AG10803 (cell line): ENCODE measurements around the gene COX5A.
A peak's percentile ranks its signal among the peaks of the same experiment; 100 is the strongest.
"Not testable (repeated sequence)": the region's sequence is repeated elsewhere in the genome, so short reads cannot be mapped to it uniquely, and the experiment has no call there.

Experiments
- DNase-seq: peaks from one replicate; pipeline ENCODE4 v3.0.0; 2010; ENCODE audit warnings: low read depth
- H3K4me3 ChIP-seq: 2 replicates; pipeline ENCODE4 v1.5.1; 2011; ENCODE audit warnings: mild to moderate bottlenecking, low read length, control low read depth
- CTCF ChIP-seq: conservative IDR thresholded peaks from 2 replicates; pipeline ENCODE4 v1.5.1; 2011; ENCODE audit warnings: mild to moderate bottlenecking, low read length, control low read depth, inconsistent platforms

Gene COX5A

DNA sequence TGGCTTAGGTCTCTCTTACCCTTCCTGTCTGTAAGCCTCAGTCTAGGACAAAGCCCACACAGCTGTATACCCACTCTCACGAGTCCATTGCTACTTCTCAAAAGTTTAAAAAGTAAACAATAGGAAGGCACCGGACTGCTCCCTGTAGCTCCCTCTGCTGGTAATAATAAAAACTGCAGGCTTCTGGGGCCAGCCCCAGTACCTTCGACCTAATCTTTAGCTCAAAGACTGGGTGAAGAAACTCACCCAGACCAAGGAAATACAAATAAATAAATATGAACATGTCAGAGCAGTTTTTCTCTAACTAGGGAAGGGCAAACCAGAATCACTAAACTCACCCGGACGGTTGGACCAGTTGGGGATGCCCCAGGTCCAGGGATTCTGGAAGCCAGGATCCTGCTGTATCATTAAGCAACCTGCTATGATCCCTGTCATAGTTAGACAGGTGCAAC lies 36.2 kb downstream of the COX5A start:
- no peak overlapping the region for H3K4me3 ChIP-seq
- peak; percentile 41 for DNase-seq
- peak; percentile 80 for TF ChIP-seq CTCF

DNA sequence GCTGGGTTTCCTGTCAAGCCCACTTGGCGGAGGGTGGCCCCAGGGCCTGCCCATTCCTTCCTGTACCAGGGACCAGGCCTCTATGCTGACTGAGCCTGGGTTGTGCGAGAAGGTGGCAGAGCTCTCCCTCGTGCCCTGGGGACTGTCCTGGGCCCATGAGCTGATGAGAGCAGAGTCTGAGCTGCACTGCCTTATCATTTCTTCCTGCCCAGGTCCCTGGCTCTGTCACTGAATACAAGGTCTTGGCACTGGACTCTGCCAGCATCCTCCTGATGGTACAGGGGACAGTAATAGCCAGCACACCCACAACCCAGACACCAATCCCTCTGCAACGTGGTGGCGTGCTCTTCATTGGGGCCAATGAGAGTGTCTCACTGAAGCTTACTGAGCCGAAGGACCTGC lies 40.6 kb downstream of the COX5A start:
- no peak overlapping the region for H3K4me3 ChIP-seq
- TF ChIP-seq CTCF = no peak
- no peak for DNase-seq

DNA sequence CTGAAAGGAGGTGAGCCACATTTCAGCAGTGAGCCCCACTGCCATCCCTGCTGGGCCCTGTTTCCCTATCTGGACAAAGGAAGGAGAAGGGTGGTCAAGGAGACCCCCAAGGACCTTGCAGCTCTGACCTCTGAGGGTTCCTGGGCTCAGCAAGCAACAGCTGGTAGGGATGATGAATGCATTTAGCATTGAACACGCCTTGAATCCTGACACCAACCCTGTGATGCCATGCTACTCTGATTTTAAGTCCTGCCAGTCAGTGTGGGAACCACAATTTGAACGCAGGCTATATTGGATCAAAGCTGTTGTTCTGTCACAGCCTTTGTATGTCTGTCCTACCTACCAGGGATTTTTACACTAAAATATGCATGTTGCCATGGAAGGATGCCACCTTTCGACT lies 41.6 kb downstream of the COX5A start:
- H3K4me3 ChIP-seq = no peak overlapping the region
- TF ChIP-seq CTCF = no peak
- no peak for DNase-seq

DNA sequence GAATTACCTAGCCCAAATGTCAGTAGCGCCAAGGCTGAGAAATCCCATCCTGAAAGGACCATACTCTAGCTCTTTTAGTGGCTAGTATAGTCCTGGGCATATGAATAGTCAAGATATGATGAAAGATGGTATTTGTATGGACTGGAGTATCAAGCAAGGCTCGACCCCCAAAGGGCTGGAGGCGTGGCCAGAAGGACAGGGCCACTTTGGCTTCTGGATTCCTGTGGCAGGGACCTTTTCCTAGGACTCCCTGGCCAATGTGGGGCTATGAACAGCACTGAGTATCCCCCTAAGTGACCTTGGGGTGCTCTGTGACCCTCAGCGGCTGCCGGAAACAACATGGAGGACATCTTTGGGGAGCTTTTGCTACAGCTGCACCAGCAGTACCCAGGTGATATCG lies 42.0 kb downstream of the COX5A start:
- DNase-seq = no peak
- TF ChIP-seq CTCF = no peak
- H3K4me3 ChIP-seq = no peak overlapping the region

DNA sequence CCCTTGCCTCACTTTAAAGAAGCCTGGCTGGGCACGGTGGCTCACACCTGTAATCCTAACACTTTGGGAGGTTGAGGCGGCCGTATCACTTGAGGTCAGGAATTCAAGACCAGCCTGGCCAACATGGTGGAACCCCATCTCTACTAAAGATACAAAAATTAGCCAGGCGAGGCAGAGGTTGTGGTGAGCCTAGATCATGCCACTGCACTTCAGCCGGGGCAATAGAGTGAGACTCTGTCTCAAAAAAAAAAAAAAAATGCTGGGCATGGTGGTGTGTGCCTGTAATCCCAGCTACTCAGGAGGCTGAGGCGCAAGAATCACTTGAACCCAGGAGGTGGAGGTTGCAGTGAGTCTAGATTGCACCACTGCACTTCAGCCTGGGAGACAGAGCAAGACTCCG lies 43.5 kb downstream of the COX5A start:
- not testable (repeated sequence) for DNase-seq, H3K4me3 ChIP-seq

- no peak for TF ChIP-seq CTCF
- no peak overlapping the region for H3K4me3 ChIP-seq
- DNase-seq = no peak
Measured at GRCh38 chr15:74893627-74894026, 44.2 kb downstream of the COX5A start.

DNA sequence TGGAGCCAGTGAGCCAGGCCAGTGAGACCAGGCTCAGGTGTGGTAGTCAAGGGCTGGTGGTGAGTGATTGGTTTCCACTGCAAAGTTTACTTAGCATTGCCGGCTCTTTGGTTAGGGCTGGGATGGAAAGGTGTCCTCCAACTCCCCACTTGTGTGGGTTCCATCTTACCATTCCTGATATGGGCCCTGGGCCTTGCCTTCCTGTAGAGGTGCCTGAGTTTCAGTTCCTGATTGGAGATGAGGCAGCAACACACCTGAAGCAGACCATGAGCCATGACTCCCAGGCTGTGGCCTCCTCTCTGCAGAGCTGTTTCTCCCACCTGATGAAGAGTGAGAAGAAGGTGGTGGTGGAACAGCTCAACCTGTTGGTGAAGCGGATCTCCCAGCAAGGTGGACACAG lies 44.9 kb downstream of the COX5A start:
- no peak overlapping the region for H3K4me3 ChIP-seq
- no peak for TF ChIP-seq CTCF

GRCh38 chr15:74892313-74892712 lies 45.6 kb downstream of the COX5A start:
- H3K4me3 ChIP-seq = no peak overlapping the region
- no peak for DNase-seq
- no peak for TF ChIP-seq CTCF

More for the DNA sequence above, 44.9 kb downstream of the COX5A start:
- DNase-seq = no peak
